ENCODE results near the gene ARL15. TPM values are rescaled to one million over a fixed set of nuclear protein-coding genes. Genes with fewer than 3 reads are reported as not detected.
A peak's percentile ranks its signal among the peaks of the same experiment; 100 is the strongest.

ARL15 gene
- total and polyA plus RNA-seq, 2 of the 4 experiments (the other 2 are of a cell fraction), result 7.3 to 19.2 TPM

- Histone ChIP-seq H3K4me3 (ENCODE audit: insufficient read depth, low read depth, low read length) (no peak overlapping the region), H4K20me1 (ENCODE audit: insufficient read depth, low read length) (no peaks in the 10 kb centered on the region), H2BK5ac (ENCODE audit: low read depth, low read length, poor library complexity, severe bottlenecking) (peak overlapping the region; percentile 40), H3K9ac (ENCODE audit: low read depth, low read length) (no peak overlapping the region), H2BK120ac (ENCODE audit: low read depth, low read length) (peak overlapping the region; percentile 97), H3K27me3 (ENCODE audit: control insufficient read depth, insufficient read depth, low read length) (no peaks in the 10 kb centered on the region), H4K8ac (ENCODE audit: low read depth in 2 of 2, low read length in 2 of 2) (peak overlapping the region; percentile 69 to 90), H3K18ac (ENCODE audit: low read depth, low read length) (peak overlapping the region; percentile 99), H3K56ac (ENCODE audit: extremely low read depth, insufficient read depth, low read length) (0 out of 2 replicates have a peak overlapping the region, but pooled peaks have one; percentile 5), H4K91ac (ENCODE audit: insufficient read depth, low read depth, low read length) (peak overlapping the region; percentile 97), H2BK20ac (ENCODE audit: low read depth, low read length) (peak overlapping the region; percentile 94), H3K9me1 (ENCODE audit: insufficient read depth, low read length) (peaks cover 6% of the 10 kb centered on the region; the same call in 1 of the 2 replicates), H3K23ac (ENCODE audit: low read depth, low read length) (peak overlapping the region; percentile 61; the same call in 1 of the 2 replicates), H3K14ac (replicated peaks; ENCODE audit: low read depth, low read length) (peak overlapping the region; percentile 88; the same call in 1 of the 2 replicates), H3K27ac (ENCODE audit: insufficient read depth, low read length) (no peak overlapping the region), H4K5ac (ENCODE audit: low read depth, low read length) (peak overlapping the region; percentile 98), H2BK15ac (ENCODE audit: low read depth, low read length) (peak overlapping the region; percentile 72; the same call in 2 of the 3 replicates), H3K36me3 (ENCODE audit: control insufficient read depth, insufficient read depth, low read length) (no peaks in the 10 kb centered on the region), H2AFZ (replicated peaks; ENCODE audit: low read length, poor library complexity) (no peak overlapping the region), H3K9me3 (ENCODE audit: control insufficient read depth, insufficient read depth, low read length) (no peaks in the 10 kb centered on the region), H3K4me2 (ENCODE audit: low read depth, low read length) (peak overlapping the region; percentile 10; the same call in 1 of the 2 replicates), H3K4me1 (ENCODE audit: control insufficient read depth, insufficient read depth, low read length) (peaks cover 15% of the 10 kb centered on the region), H3K79me1 (ENCODE audit: low read depth in 1 of 2, low read length in 2 of 2) (peaks cover 0 to 5% of the 10 kb centered on the region in 2 experiments; a peak in 1 of 4 replicates), H2AK9ac (replicated peaks; ENCODE audit: low read depth, low read length, poor library complexity) (no peak overlapping the region), H2AK5ac (ENCODE audit: low read depth, low read length) (no peak overlapping the region), H3K4ac (ENCODE audit: low read depth, low read length) (peak overlapping the region; percentile 92; the same call in 1 of the 2 replicates)
- TF ChIP-seq BHLHE40 (IDR thresholded peaks at IDR 0.05; ENCODE audit: low read depth, low read length) (no peak), CEBPB (IDR thresholded peaks at IDR 0.05; ENCODE audit: low read depth, low read length) (peak; percentile 87)
- in situ Hi-C loops (cut with MboI; ENCODE audit: low sequenced_read_pairs) (no loop called here), intact Hi-C loops (cut with micrococcal nuclease) (loop anchor here (5.0 kb wide), 1 partner anchor 41 kb away; no protein-coding TSS in a partner anchor), dilution Hi-C loops (cut with HindIII; ENCODE audit: low sequenced_read_pairs, unreplicated experiment) (no loop called here)
- POLR2A ChIA-PET (ENCODE audit: unreplicated experiment), result no interaction called here
- ATAC-seq (ENCODE audit: low read depth) (no peak), DNase-seq (peak; percentile 42)
- CTCF ChIA-PET, result no interaction called here
- no TSS peak for BruUV-seq (replicated peaks)
- no CpG with 5 or more reads among the region's 5 CpGs for WGBS, 2 experiments (ENCODE audit: extremely low coverage in 2 of 2, insufficient read length in 1 of 2)
Measured at GRCh38 chr5:54021431-54022164, 288.8 kb downstream of the ARL15 start.
